A673 (cell line): ENCODE measurements around the gene FIGNL1.

Source experiments
- EZH2 ChIP-seq: fragments of 200-600 bp; sonication (generic); IDR thresholded peaks from 2 replicates; pipeline ENCODE4 v1.6.1; 2017; ENCODE audit warnings: borderline replicate concordance, low read depth, mild to moderate bottlenecking, mixed read lengths, antibody characterized with exemption, low read length; ENCODE audit not compliant: poor library complexity, severe bottlenecking
- TF ChIP-seq, protein P1 (sequence below): fragments of 300-800, 200-600 bp; sonication (generic); conservative IDR thresholded peaks from 2 replicates; pipeline ENCODE4 v1.5.1; 2017; ENCODE audit warnings: low read depth, mild to moderate bottlenecking, antibody characterized with exemption, low read length, moderate library complexity, mixed read lengths

DNA sequence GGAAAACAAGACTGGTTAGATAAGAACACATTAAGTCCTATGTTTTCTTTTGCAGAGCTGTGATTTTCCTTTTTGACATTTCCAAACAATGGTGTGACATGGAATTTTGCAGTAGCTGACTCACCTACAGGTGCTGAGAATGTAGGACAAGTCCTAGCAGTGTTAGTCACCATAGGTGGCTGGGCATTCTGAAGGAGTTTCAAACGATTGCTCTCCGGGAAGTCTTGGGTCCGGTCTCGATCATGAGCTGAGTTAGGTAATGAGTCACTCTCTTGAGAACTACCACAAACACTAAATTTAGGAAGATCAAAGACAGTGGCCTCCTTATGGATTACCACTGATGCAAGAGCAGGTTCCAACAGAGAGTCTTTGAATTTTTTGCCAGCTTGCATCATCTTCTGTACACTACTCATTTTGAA, 3.6 kb downstream of the FIGNL1 start:
- TF ChIP-seq, protein P1, sequence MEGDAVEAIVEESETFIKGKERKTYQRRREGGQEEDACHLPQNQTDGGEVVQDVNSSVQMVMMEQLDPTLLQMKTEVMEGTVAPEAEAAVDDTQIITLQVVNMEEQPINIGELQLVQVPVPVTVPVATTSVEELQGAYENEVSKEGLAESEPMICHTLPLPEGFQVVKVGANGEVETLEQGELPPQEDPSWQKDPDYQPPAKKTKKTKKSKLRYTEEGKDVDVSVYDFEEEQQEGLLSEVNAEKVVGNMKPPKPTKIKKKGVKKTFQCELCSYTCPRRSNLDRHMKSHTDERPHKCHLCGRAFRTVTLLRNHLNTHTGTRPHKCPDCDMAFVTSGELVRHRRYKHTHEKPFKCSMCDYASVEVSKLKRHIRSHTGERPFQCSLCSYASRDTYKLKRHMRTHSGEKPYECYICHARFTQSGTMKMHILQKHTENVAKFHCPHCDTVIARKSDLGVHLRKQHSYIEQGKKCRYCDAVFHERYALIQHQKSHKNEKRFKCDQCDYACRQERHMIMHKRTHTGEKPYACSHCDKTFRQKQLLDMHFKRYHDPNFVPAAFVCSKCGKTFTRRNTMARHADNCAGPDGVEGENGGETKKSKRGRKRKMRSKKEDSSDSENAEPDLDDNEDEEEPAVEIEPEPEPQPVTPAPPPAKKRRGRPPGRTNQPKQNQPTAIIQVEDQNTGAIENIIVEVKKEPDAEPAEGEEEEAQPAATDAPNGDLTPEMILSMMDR, result no peak
- no peak for TF ChIP-seq EZH2
